Prostate gland (tissue), 2 donors: ENCODE data around the gene CAV1. TPM values are rescaled to one million over a fixed set of nuclear protein-coding genes. Genes with fewer than 3 reads are reported as not detected.

Experiments
- DNase-seq: peaks from one replicate; pipeline ENCODE4 v3.0.0-alpha.2; 2019; ENCODE audit warnings: low spot score
- H3K27ac ChIP-seq, 2 donors: fragments of 200-600 bp; sonication (generic); 2 replicates each; pipeline ENCODE4 v1.5.1; 2017 to 2019
- H3K27me3 ChIP-seq: fragments of 200-600 bp; sonication (generic); replicated peaks from 2 replicates; pipeline ENCODE4 v1.5.1; 2019; ENCODE audit not compliant: insufficient read depth
- H3K36me3 ChIP-seq, 2 donors: fragments of 200-600 bp; sonication (generic); 1 replicate in 1 of 2; 2 replicates in 1 of 2; pipeline versions ENCODE4 v1.5.1 to v1.8.1; 2017 to 2019
- H3K4me1 ChIP-seq: fragments of 200-600 bp; sonication (generic); replicated peaks from 2 replicates; pipeline ENCODE4 v1.5.1; 2019
- H3K4me3 ChIP-seq, 2 donors: fragments of 200-600 bp; sonication (generic); 2 replicates each; pipeline ENCODE4 v1.5.1; 2017 to 2019
- H3K9me3 ChIP-seq: fragments of 200-600 bp; sonication (generic); 2 replicates; pipeline ENCODE4 v1.5.1; 2017
- CTCF ChIP-seq, 4 experiments: fragments of 200-600 bp in 2 of 4; fragments of 450-650 bp in 2 of 4; sonication (generic) in 2 of 4; IDR thresholded peaks; 1 replicate in 3 of 4; 2 replicates in 1 of 4; pipeline ENCODE4 v1.5.1; 2016 to 2019; ENCODE audit warnings: antibody characterized with exemption in 4 of 4, mild to moderate bottlenecking in 2 of 4, moderate library complexity in 2 of 4
- POLR2A ChIP-seq: fragments of 450-650 bp; IDR thresholded peaks from one replicate; pipeline ENCODE4 v1.6.1; 2016; ENCODE audit warnings: antibody characterized with exemption, mild to moderate bottlenecking
- POLR2AphosphoS5 ChIP-seq: sonication (generic); formaldehyde crosslinking; IDR thresholded peaks from one replicate; pipeline ENCODE4 v1.6.1; 2017; ENCODE audit warnings: antibody characterized with exemption
- WGBS: methylation state at CpG from one replicate; pipeline ENCODE4 v1.1.5; 2018; 5-methylcytosine and 5-hydroxymethylcytosine counted together
- intact Hi-C: fragments of 100-400 bp; cut with DNase I; formaldehyde crosslinking; loops from one replicate; pipeline ENCODE4 v1.14.2; 2022
- total RNA-seq, 2 donors: library from RNA; depleted of rRNA; stranded (reverse); fragments of >200 nt; gene quantifications; one replicate each; pipeline ENCODE4 v1.1.0, GENCODE V29; 2016

Gene CAV1
- total RNA-seq, 2 donors from 2014 or later, result 54.0 to 114 TPM

GRCh38 chr7:116540743-116541142 lies 15.9 kb downstream of the CAV1 start:
- Histone ChIP-seq H3K4me1 (no peaks in the 10 kb centered on the region), H3K27me3 (no peaks in the 10 kb centered on the region), H3K27ac (no peak overlapping the region)

DNA sequence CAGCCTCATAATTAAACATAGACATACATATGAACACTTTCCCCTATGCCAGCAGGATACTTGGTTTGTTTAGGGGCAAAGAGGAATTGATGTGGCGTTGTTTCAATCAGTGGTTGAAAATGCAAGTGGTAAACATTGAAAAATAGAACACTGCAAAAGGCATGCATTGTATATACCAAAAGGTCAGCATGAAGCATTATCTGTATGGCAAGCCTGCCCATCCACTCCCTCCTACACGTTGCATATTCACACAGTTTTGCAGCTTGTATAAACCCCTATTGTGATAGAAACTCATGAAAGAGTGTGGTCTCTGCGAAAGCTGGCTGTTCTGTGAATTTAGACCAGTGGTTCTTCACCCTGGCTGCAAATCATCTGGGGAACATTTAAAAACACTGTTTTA lies 17.1 kb downstream of the CAV1 start:
- no peak overlapping the region for H3K4me3 ChIP-seq
- WGBS, result 87% methylated on average over 3 of the region's 3 CpGs
- H3K4me1 ChIP-seq, result no peaks in the 10 kb centered on the region
- no peaks in the 10 kb centered on the region for H3K36me3 ChIP-seq
- intact Hi-C loops, result no loop called here
- TF ChIP-seq POLR2AphosphoS5, result no peak
- no peak for TF ChIP-seq POLR2A
- no peak for TF ChIP-seq CTCF (IDR thresholded peaks at IDR 0.05)
- no peak for DNase-seq
- no peaks in the 10 kb centered on the region for H3K27me3 ChIP-seq
- H3K9me3 ChIP-seq, result no peaks in the 10 kb centered on the region
- H3K27ac ChIP-seq, result no peak overlapping the region

More at GRCh38 chr7:116540743-116541142, 15.9 kb downstream of the CAV1 start:
- TF ChIP-seq CTCF (IDR thresholded peaks at IDR 0.05) (no peak), POLR2A (no peak), POLR2AphosphoS5 (no peak)
- H3K4me3 ChIP-seq, result no peak overlapping the region
- no peak for DNase-seq
- no peaks in the 10 kb centered on the region for H3K36me3 ChIP-seq
- intact Hi-C loops, result no loop called here
- H3K9me3 ChIP-seq, result no peaks in the 10 kb centered on the region

DNA sequence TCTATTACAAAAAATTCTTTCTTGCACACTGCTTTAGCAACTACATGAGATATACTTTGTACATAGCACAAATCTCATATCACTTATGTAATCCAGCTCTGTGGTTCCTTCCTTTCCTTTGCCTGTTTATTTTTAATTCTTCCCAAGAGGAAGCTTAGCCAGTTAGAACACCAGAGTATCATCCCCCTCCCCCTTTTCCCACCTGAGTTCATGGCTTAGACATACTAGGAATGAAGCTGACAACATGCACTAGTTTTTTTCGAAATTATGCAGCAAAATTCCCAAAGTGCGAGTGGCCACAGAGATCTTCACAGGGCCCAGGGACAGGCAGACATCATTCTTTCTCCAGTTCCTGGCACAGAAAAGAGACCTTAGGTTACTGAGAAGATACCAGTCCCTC lies 17.8 kb downstream of the CAV1 start:
- Histone ChIP-seq H3K36me3 (no peaks in the 10 kb centered on the region), H3K9me3 (no peaks in the 10 kb centered on the region), H3K4me3 (no peak overlapping the region), H3K4me1 (no peaks in the 10 kb centered on the region), H3K27me3 (no peaks in the 10 kb centered on the region), H3K27ac (no peak overlapping the region)
- WGBS, result 86% methylated on average over 2 of the region's 2 CpGs
- TF ChIP-seq CTCF (IDR thresholded peaks at IDR 0.05) (no peak), POLR2AphosphoS5 (no peak), POLR2A (no peak)
- intact Hi-C loops, result no loop called here
- no peak for DNase-seq

DNA sequence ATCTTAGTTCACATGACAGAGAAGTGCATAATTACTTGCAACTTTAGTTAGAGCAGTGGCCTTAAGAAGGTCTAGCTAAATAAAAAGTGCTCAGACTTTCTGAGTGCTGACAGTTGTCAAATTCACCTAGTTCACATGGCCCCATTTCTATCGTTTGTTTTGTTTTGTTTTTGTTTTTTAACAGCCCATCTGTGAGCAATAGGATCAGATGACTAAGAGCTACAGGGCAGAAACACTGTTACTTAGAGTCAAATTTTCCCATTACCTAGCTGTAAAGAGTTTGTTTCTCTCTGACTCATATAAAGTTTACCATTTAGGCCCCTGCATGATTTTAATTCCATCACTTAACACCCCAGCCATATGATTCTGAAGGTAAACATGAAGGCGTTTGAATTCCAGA lies 18.8 kb downstream of the CAV1 start:
- no peaks in the 10 kb centered on the region for H3K27me3 ChIP-seq
- no peak for DNase-seq
- intact Hi-C loops, result no loop called here
- H3K9me3 ChIP-seq, result no peaks in the 10 kb centered on the region
- 63% methylated on average over 2 of the region's 2 CpGs for WGBS
- no peak overlapping the region for H3K4me3 ChIP-seq
- H3K4me1 ChIP-seq, result no peaks in the 10 kb centered on the region
- H3K27ac ChIP-seq, result no peak overlapping the region
- no peak for TF ChIP-seq CTCF (IDR thresholded peaks at IDR 0.05)
- TF ChIP-seq POLR2A, result no peak
- no peak for TF ChIP-seq POLR2AphosphoS5
- H3K36me3 ChIP-seq, result no peaks in the 10 kb centered on the region

DNA sequence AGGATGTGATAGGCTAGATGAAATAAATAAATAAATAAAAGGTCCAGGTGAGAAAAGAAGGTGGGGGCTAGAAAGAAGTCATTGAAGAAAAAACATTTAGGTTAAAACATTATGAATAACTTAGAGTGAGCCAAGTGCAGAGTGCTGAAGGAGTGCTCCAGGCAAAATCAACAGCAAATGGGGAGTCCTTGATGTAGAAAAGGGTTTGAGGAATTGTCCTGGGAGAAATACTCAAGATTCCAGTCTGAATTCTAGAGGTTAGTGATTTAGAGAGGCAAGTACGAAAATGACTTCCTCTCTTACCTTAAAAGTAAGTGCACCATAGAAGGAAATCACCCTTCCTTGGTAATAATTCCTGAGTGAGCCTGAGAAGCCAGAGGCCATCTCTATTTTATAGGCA lies 19.7 kb downstream of the CAV1 start:
- H3K36me3 ChIP-seq, result no peaks in the 10 kb centered on the region
- WGBS, result 81% methylated on average over 1 of the region's 1 CpG
- H3K9me3 ChIP-seq, result no peaks in the 10 kb centered on the region
- TF ChIP-seq CTCF (IDR thresholded peaks at IDR 0.05) (no peak), POLR2AphosphoS5 (no peak), POLR2A (no peak)
- no peak overlapping the region for H3K27ac ChIP-seq
- no peaks in the 10 kb centered on the region for H3K4me1 ChIP-seq
- H3K27me3 ChIP-seq, result no peaks in the 10 kb centered on the region
- intact Hi-C loops, result no loop called here
- H3K4me3 ChIP-seq, result no peak overlapping the region
- no peak for DNase-seq
